ENCODE data around the gene RNLS. TPM values are rescaled to one million over a fixed set of nuclear protein-coding genes. Genes with fewer than 3 reads are reported as not detected.

The RNLS gene
- total RNA-seq, 1 experiment from 2014 or later: not detected

- Histone ChIP-seq H3K27ac (no peak overlapping the region), H3K27me3 (no peaks in the 10 kb centered on the region), H3K4me3 (no peak overlapping the region), H3K9me3 (replicated peaks) (no peaks in the 10 kb centered on the region), H3K4me1 (no peaks in the 10 kb centered on the region), H3K36me3 (no peaks in the 10 kb centered on the region)
- DNase-seq: no peak
Observed at GRCh38 chr10:88461426-88461825, 121.7 kb downstream of the RNLS start.

- DNase-seq: no peak
- no peaks in the 10 kb centered on the region for H3K9me3 ChIP-seq (replicated peaks)
- no peaks in the 10 kb centered on the region for H3K4me1 ChIP-seq
- no peak overlapping the region for H3K27ac ChIP-seq
- H3K27me3 ChIP-seq: no peaks in the 10 kb centered on the region
- no peaks in the 10 kb centered on the region for H3K36me3 ChIP-seq
- no peak overlapping the region for H3K4me3 ChIP-seq
Observed at GRCh38 chr10:88459530-88459929, 123.6 kb downstream of the RNLS start.

GRCh38 chr10:88458209-88458608, 124.9 kb downstream of the RNLS start:
- DNase-seq: peak in 1 of 2 experiments; percentile 1
- H3K27ac ChIP-seq: no peak overlapping the region

GRCh38 chr10:88457660-88458059, 125.5 kb downstream of the RNLS start:
- Histone ChIP-seq H3K27ac (no peak overlapping the region), H3K4me1 (no peaks in the 10 kb centered on the region), H3K9me3 (replicated peaks) (no peaks in the 10 kb centered on the region), H3K4me3 (no peak overlapping the region), H3K27me3 (no peaks in the 10 kb centered on the region), H3K36me3 (no peaks in the 10 kb centered on the region)
- DNase-seq: peak; percentile 2 to 35

More at GRCh38 chr10:88458209-88458608, 124.9 kb downstream of the RNLS start:
- Histone ChIP-seq H3K27me3 (no peaks in the 10 kb centered on the region), H3K36me3 (no peaks in the 10 kb centered on the region), H3K9me3 (replicated peaks) (no peaks in the 10 kb centered on the region), H3K4me3 (no peak overlapping the region), H3K4me1 (no peaks in the 10 kb centered on the region)

- H3K9me3 ChIP-seq (replicated peaks): no peaks in the 10 kb centered on the region
- no peak overlapping the region for H3K4me3 ChIP-seq
- H3K4me1 ChIP-seq: no peaks in the 10 kb centered on the region
- no peaks in the 10 kb centered on the region for H3K36me3 ChIP-seq
- no peak overlapping the region for H3K27ac ChIP-seq
- no peak for DNase-seq
- H3K27me3 ChIP-seq: no peaks in the 10 kb centered on the region
Observed at GRCh38 chr10:88456730-88457129, 126.4 kb downstream of the RNLS start.

GRCh38 chr10:88455831-88456230, 127.3 kb downstream of the RNLS start:
- DNase-seq: no peak
- Histone ChIP-seq H3K36me3 (no peaks in the 10 kb centered on the region), H3K4me1 (no peaks in the 10 kb centered on the region), H3K4me3 (no peak overlapping the region), H3K9me3 (replicated peaks) (no peaks in the 10 kb centered on the region), H3K27me3 (no peaks in the 10 kb centered on the region), H3K27ac (no peak overlapping the region)

- Histone ChIP-seq H3K36me3 (no peaks in the 10 kb centered on the region), H3K27ac (no peak overlapping the region), H3K4me3 (no peak overlapping the region), H3K9me3 (replicated peaks) (no peaks in the 10 kb centered on the region), H3K4me1 (no peaks in the 10 kb centered on the region), H3K27me3 (no peaks in the 10 kb centered on the region)
- no peak for DNase-seq
Observed at GRCh38 chr10:88450201-88450600, 132.9 kb downstream of the RNLS start.

GRCh38 chr10:88442716-88443115, 140.4 kb downstream of the RNLS start:
- Histone ChIP-seq H3K4me3 (no peak overlapping the region), H3K9me3 (replicated peaks) (no peaks in the 10 kb centered on the region), H3K4me1 (no peaks in the 10 kb centered on the region), H3K27ac (no peak overlapping the region), H3K36me3 (no peaks in the 10 kb centered on the region), H3K27me3 (no peaks in the 10 kb centered on the region)
- DNase-seq: no peak

GRCh38 chr10:88440541-88440940, 142.6 kb downstream of the RNLS start:
- Histone ChIP-seq H3K4me1 (no peaks in the 10 kb centered on the region), H3K27ac (no peak overlapping the region), H3K9me3 (replicated peaks) (no peaks in the 10 kb centered on the region), H3K27me3 (no peaks in the 10 kb centered on the region), H3K36me3 (no peaks in the 10 kb centered on the region), H3K4me3 (no peak overlapping the region)
- no peak for DNase-seq

GRCh38 chr10:88439932-88440331, 143.2 kb downstream of the RNLS start:
- Histone ChIP-seq H3K4me1 (no peaks in the 10 kb centered on the region), H3K9me3 (replicated peaks) (no peaks in the 10 kb centered on the region), H3K27me3 (no peaks in the 10 kb centered on the region), H3K27ac (no peak overlapping the region), H3K36me3 (no peaks in the 10 kb centered on the region), H3K4me3 (no peak overlapping the region)
- DNase-seq: no peak

- no peak overlapping the region for H3K27ac ChIP-seq
- H3K4me3 ChIP-seq: no peak overlapping the region
- DNase-seq: no peak
- H3K36me3 ChIP-seq: no peaks in the 10 kb centered on the region
- H3K27me3 ChIP-seq: no peaks in the 10 kb centered on the region
- no peaks in the 10 kb centered on the region for H3K4me1 ChIP-seq
- no peaks in the 10 kb centered on the region for H3K9me3 ChIP-seq (replicated peaks)
Observed at GRCh38 chr10:88437411-88437810, 145.7 kb downstream of the RNLS start.

- no peaks in the 10 kb centered on the region for H3K27me3 ChIP-seq
- H3K4me1 ChIP-seq: no peaks in the 10 kb centered on the region
- DNase-seq: no peak
- no peak overlapping the region for H3K4me3 ChIP-seq
- H3K36me3 ChIP-seq: no peaks in the 10 kb centered on the region
- H3K27ac ChIP-seq: no peak overlapping the region
- H3K9me3 ChIP-seq (replicated peaks): no peaks in the 10 kb centered on the region
Observed at GRCh38 chr10:88433565-88434186, 149.4 kb downstream of the RNLS start.

- Histone ChIP-seq H3K27me3 (no peaks in the 10 kb centered on the region), H3K9me3 (replicated peaks) (no peaks in the 10 kb centered on the region), H3K4me3 (no peak overlapping the region), H3K27ac (no peak overlapping the region), H3K4me1 (no peaks in the 10 kb centered on the region), H3K36me3 (no peaks in the 10 kb centered on the region)
- no peak for DNase-seq
Observed at GRCh38 chr10:88431103-88431502, 152.0 kb downstream of the RNLS start.

GRCh38 chr10:88428976-88429375, 154.1 kb downstream of the RNLS start:
- H3K27ac ChIP-seq: no peak overlapping the region
- no peak overlapping the region for H3K4me3 ChIP-seq
- H3K27me3 ChIP-seq: no peaks in the 10 kb centered on the region
- H3K4me1 ChIP-seq: no peaks in the 10 kb centered on the region
- H3K9me3 ChIP-seq (replicated peaks): no peaks in the 10 kb centered on the region
- H3K36me3 ChIP-seq: no peaks in the 10 kb centered on the region
- no peak for DNase-seq

- Histone ChIP-seq H3K9me3 (replicated peaks) (no peaks in the 10 kb centered on the region), H3K27me3 (no peaks in the 10 kb centered on the region), H3K36me3 (no peaks in the 10 kb centered on the region), H3K4me1 (no peaks in the 10 kb centered on the region), H3K27ac (no peak overlapping the region), H3K4me3 (no peak overlapping the region)
- DNase-seq: no peak
Observed at GRCh38 chr10:88428442-88428841, 154.7 kb downstream of the RNLS start.

GRCh38 chr10:88427024-88427423, 156.1 kb downstream of the RNLS start:
- H3K4me1 ChIP-seq: no peaks in the 10 kb centered on the region
- DNase-seq: no peak
- H3K27me3 ChIP-seq: no peaks in the 10 kb centered on the region
- no peaks in the 10 kb centered on the region for H3K36me3 ChIP-seq
- H3K27ac ChIP-seq: no peak overlapping the region
- H3K9me3 ChIP-seq (replicated peaks): no peaks in the 10 kb centered on the region
- no peak overlapping the region for H3K4me3 ChIP-seq
